ENCODE data around the gene MED25. TPM values are rescaled to one million over a fixed set of nuclear protein-coding genes. Genes with fewer than 3 reads are reported as not detected.

The MED25 gene
- total and polyA plus RNA-seq, 9 of the 15 experiments (the other 6 are each of a cell fraction or from before 2014, with no cell fraction given), result 4.1 to 93.9 (median 19.3) TPM

GRCh38 chr19:49866933-49867782 is 49.1 kb downstream of the MED25 start, which contains the start of gene PNKP (continued):
- no peak for TF ChIP-seq THRAP3 (IDR thresholded peaks at IDR 0.05; ENCODE audit: borderline replicate concordance)
- TF ChIP-seq BDP1 (IDR thresholded peaks at IDR 0.05; ENCODE audit: insufficient read depth, insufficient read length), result no peak
- TF ChIP-seq HES1 (IDR thresholded peaks at IDR 0.05; ENCODE audit: low read depth), result no peak
- no peak for TF ChIP-seq CREB5 (CRISPR knock-in tag; IDR thresholded peaks at IDR 0.05)
- peak; percentile 48; the same call in 1 of the 2 replicates for TF ChIP-seq CREB3L1 (IDR thresholded peaks at IDR 0.05; ENCODE audit: borderline replicate concordance, low read depth)
- no peak for TF ChIP-seq ZNF407 (IDR thresholded peaks at IDR 0.05; ENCODE audit: low read depth)
- no peak for TF ChIP-seq TSHZ1 (CRISPR knock-in tag; IDR thresholded peaks at IDR 0.05)
- no peak for TF ChIP-seq ZNF551 (CRISPR knock-in tag; IDR thresholded peaks at IDR 0.05)
- TF ChIP-seq CTBP1 (IDR thresholded peaks at IDR 0.05; ENCODE audit: borderline replicate concordance), result peak; percentile 81

Measured in K562 (cell line).